AG09319 (cell line): ENCODE measurements around the gene VLDLR.

Experiments
- DNase-seq: peaks from one replicate; pipeline ENCODE4 v3.0.0-alpha.2; 2010; ENCODE audit warnings: low read depth; ENCODE audit errors: extremely low read depth
- CTCF ChIP-seq: IDR thresholded peaks from 2 replicates; pipeline ENCODE4 v1.5.1; 2011; ENCODE audit warnings: low read depth, mild to moderate bottlenecking, inconsistent platforms, low read length, moderate library complexity

The VLDLR gene

DNA sequence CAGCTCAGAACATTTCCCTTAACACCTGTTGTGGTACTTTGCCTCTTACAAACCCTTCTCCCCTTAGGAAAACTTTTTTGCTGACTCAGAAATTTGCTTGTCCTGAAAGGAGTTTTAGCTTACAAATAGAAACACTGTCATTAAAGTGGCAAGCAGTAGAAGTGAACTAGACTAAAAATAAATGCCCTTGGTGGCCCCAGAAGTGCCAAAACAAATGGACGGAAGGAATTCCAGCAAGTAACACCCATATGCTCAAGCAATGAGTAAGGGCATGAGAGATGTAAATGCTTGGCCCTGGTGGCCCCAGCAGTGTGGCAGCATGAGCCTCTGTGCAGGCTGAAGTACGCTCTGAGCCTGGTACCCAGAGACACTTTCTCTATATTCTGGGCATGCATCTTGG is 8.6 kb downstream of the VLDLR start:
- DNase-seq = no peak
- no peak for TF ChIP-seq CTCF

GRCh38 chr9:2631263-2631662 is 9.7 kb downstream of the VLDLR start:
- DNase-seq = no peak
- TF ChIP-seq CTCF = no peak

DNA sequence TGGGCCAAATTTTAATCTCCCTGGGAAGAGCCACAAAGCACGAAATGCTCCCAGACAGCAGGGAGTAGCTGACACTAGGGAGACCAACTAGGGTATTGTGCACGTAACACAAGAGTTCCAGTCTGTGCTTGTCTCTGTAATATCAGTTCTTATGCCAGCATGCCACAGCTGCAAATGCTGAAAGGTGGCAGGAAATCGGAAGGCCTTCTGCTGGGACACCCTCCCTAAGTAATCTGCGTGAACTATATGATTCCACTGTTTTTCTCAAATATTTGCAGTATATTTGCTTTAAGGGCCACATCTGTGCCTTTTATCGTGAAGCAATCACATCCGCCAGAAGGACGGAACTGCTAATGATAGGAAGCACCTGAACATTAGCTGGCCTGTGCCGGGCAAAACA is 12.6 kb downstream of the VLDLR start:
- no peak for DNase-seq
- no peak for TF ChIP-seq CTCF

GRCh38 chr9:2634818-2635217 is 13.2 kb downstream of the VLDLR start:
- TF ChIP-seq CTCF = no peak
- no peak for DNase-seq

- TF ChIP-seq CTCF = no peak
- DNase-seq = no peak
Measured at GRCh38 chr9:2635922-2636321, 14.3 kb downstream of the VLDLR start.

GRCh38 chr9:2637390-2637789 is 15.8 kb downstream of the VLDLR start:
- no peak for DNase-seq
- TF ChIP-seq CTCF = no peak

- no peak for DNase-seq
- TF ChIP-seq CTCF = no peak
Measured at GRCh38 chr9:2638871-2639673, 17.5 kb downstream of the VLDLR start.
